HEK293T (cell line): ENCODE results near the gene ETV6.

Source experiments
- ARNT ChIP-seq: fragments of 450-650 bp; IDR thresholded peaks from 2 replicates; pipeline ENCODE4 v1.6.1; 2017; ENCODE audit warnings: mild to moderate bottlenecking
- FOXA1 ChIP-seq: fragments of 450-650 bp; IDR thresholded peaks from 2 replicates; pipeline ENCODE4 v1.6.1; 2016; ENCODE audit warnings: mild to moderate bottlenecking
- FOXK2 ChIP-seq: fragments of 450-650 bp; IDR thresholded peaks from 2 replicates; pipeline ENCODE4 v1.6.1; 2016; ENCODE audit warnings: mild to moderate bottlenecking
- HDGF ChIP-seq: fragments of 450-650 bp; IDR thresholded peaks from 2 replicates; pipeline ENCODE4 v1.6.1; 2017; ENCODE audit warnings: antibody characterized with exemption, borderline replicate concordance
- LEF1 ChIP-seq: fragments of 450-650 bp; IDR thresholded peaks from 2 replicates; pipeline ENCODE4 v1.6.1; 2017; ENCODE audit warnings: mild to moderate bottlenecking, borderline replicate concordance
- SUZ12 ChIP-seq: fragments of 450-650 bp; IDR thresholded peaks from 2 replicates; pipeline ENCODE4 v1.6.1; 2016; ENCODE audit warnings: mild to moderate bottlenecking

GRCh38 chr12:11905534-11905933, 256.1 kb downstream of the ETV6 start:
- TF ChIP-seq FOXK2: no peak
- no peak for TF ChIP-seq HDGF
- TF ChIP-seq FOXA1: no peak
- no peak for TF ChIP-seq ARNT
- TF ChIP-seq LEF1: no peak
- no peak for TF ChIP-seq SUZ12
